ENCODE measurements around the gene XRCC4. TPM values are rescaled to one million over a fixed set of nuclear protein-coding genes. Genes with fewer than 3 reads are reported as not detected.

XRCC4 gene
- total RNA-seq, 4 donors from 2014 or later, result 3.7 to 10.3 (median 8.7) TPM

GRCh38 chr5:83341815-83342334 lies 264.5 kb downstream of the XRCC4 start:
- H3K27me3 ChIP-seq, result no peaks in the 10 kb centered on the region
- H3K9me3 ChIP-seq, result no peaks in the 10 kb centered on the region
- no peaks in the 10 kb centered on the region for H3K36me3 ChIP-seq
- H3K27ac ChIP-seq, result no peak overlapping the region
- no peaks in the 10 kb centered on the region for H3K4me1 ChIP-seq
- no peak for DNase-seq
- H3K4me3 ChIP-seq, result no peak overlapping the region
- TF ChIP-seq POLR2A (IDR thresholded peaks at IDR 0.05) (no peak), CTCF (IDR thresholded peaks at IDR 0.05) (no peak)

DNA sequence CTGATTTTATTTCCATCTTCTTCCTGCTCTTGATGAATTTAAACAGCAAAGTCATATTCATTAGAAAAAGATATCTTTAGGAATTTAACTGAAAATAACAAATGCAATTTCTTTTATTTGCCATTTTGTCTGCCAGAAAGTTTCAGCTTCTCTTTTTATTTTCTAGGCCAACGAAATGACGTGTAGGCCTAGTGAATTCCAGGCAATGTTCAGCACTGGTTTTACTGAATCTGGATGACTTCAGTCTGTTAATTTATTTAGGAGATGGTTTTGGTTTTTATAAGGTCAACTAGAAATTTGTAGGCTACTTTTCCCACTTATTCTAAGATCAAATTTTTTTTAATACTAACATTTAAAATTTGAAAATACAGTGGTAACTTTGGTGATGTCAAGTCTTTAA lies 265.1 kb downstream of the XRCC4 start:
- no peaks in the 10 kb centered on the region for H3K4me1 ChIP-seq
- DNase-seq, result no peak
- H3K27ac ChIP-seq, result no peak overlapping the region
- H3K27me3 ChIP-seq, result no peaks in the 10 kb centered on the region
- TF ChIP-seq CTCF (IDR thresholded peaks at IDR 0.05) (no peak), POLR2A (IDR thresholded peaks at IDR 0.05) (no peak)
- no peaks in the 10 kb centered on the region for H3K36me3 ChIP-seq
- no peak overlapping the region for H3K4me3 ChIP-seq
- no peaks in the 10 kb centered on the region for H3K9me3 ChIP-seq

DNA sequence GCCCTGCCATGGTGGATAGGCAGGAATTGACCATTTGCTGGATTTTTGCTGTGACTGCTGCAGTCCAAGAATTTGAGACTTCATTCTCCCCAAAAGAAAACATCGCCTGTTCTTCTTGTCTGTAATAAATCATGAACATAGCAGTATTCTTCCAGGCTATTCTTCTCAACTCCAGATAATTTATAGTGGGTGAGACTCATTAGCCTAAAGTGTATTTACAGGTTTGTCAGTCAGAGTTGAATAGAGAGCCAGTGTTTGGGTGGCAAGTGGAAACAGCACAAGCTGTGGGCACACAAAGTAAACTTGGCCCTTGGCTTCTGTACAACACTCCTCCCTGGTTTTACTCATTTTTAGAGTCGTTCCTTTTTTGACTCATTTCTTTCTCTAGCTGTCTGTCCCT lies 266.0 kb downstream of the XRCC4 start:
- Histone ChIP-seq H3K36me3 (no peaks in the 10 kb centered on the region), H3K27ac (no peak overlapping the region), H3K4me1 (no peaks in the 10 kb centered on the region), H3K4me3 (no peak overlapping the region), H3K9me3 (no peaks in the 10 kb centered on the region), H3K27me3 (no peaks in the 10 kb centered on the region)
- DNase-seq, result no peak
- TF ChIP-seq POLR2A (IDR thresholded peaks at IDR 0.05) (no peak), CTCF (IDR thresholded peaks at IDR 0.05) (no peak)

DNA sequence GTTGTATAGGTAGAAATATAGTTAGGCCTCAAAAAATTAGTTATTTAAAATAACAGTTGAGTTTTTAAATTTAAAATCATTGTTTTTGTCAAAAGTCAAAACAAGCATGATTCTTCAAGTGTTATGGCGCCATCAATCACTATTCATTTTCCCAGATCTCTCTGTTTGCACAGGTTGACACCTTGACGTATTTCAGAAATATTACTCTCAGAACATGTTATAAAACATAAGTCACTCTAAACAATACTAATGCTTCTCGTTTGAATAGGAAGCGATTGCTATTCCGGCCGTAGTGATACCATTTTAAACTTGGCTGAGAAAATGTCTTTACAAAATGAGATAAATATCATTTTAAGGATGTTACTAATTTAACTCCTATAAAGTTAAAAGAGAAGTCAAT lies 268.1 kb downstream of the XRCC4 start:
- TF ChIP-seq CTCF (IDR thresholded peaks at IDR 0.05), result no peak
- no peak for TF ChIP-seq POLR2A (IDR thresholded peaks at IDR 0.05)

GRCh38 chr5:83348281-83348780 lies 271.0 kb downstream of the XRCC4 start:
- TF ChIP-seq CTCF (IDR thresholded peaks at IDR 0.05), result no peak
- TF ChIP-seq POLR2A (IDR thresholded peaks at IDR 0.05), result no peak

More for the DNA sequence above, 268.1 kb downstream of the XRCC4 start:
- Histone ChIP-seq H3K27me3 (no peaks in the 10 kb centered on the region), H3K4me1 (no peaks in the 10 kb centered on the region), H3K36me3 (no peaks in the 10 kb centered on the region), H3K27ac (no peak overlapping the region), H3K4me3 (no peak overlapping the region), H3K9me3 (no peaks in the 10 kb centered on the region)
- DNase-seq, result no peak

GRCh38 chr5:83353231-83353630 lies 275.9 kb downstream of the XRCC4 start:
- no peak for TF ChIP-seq POLR2A (IDR thresholded peaks at IDR 0.05)
- no peak for TF ChIP-seq CTCF (IDR thresholded peaks at IDR 0.05)
- Histone ChIP-seq H3K27ac (no peak overlapping the region), H3K36me3 (no peaks in the 10 kb centered on the region), H3K4me1 (no peaks in the 10 kb centered on the region), H3K4me3 (no peak overlapping the region), H3K9me3 (no peaks in the 10 kb centered on the region), H3K27me3 (no peaks in the 10 kb centered on the region)
- no peak for DNase-seq

More at GRCh38 chr5:83348281-83348780, 271.0 kb downstream of the XRCC4 start:
- DNase-seq, result no peak
- Histone ChIP-seq H3K27me3 (no peaks in the 10 kb centered on the region), H3K4me1 (no peaks in the 10 kb centered on the region), H3K9me3 (no peaks in the 10 kb centered on the region), H3K36me3 (no peaks in the 10 kb centered on the region), H3K27ac (no peak overlapping the region), H3K4me3 (no peak overlapping the region)
